HG02884 (cell line): ENCODE measurements around the gene CPLX1.
"Not testable (repeated sequence)": the region's sequence is repeated elsewhere in the genome, so short reads cannot be mapped to it uniquely, and the experiment has no call there.

Source experiments
- ATAC-seq: cut with Tn5 transposase; IDR thresholded peaks from one replicate; pipeline ENCODE4 v1.9.1; 2021; ENCODE audit warnings: mild to moderate bottlenecking, moderate library complexity; ENCODE audit not compliant: unreplicated experiment

Gene CPLX1

GRCh38 chr4:821631-822030 is 4.3 kb downstream of the CPLX1 start:
- ATAC-seq: no peak

- no peak for ATAC-seq
These were observed 4.7 kb downstream of the CPLX1 start for GRCh38 chr4:821181-821591.

- no peak for ATAC-seq
These were observed 5.4 kb downstream of the CPLX1 start for GRCh38 chr4:820230-821172.

- no peak for ATAC-seq
These were observed 6.3 kb downstream of the CPLX1 start for GRCh38 chr4:819401-820229.

GRCh38 chr4:818106-818921 is 7.6 kb downstream of the CPLX1 start:
- ATAC-seq: no peak

- ATAC-seq: no peak
These were observed 10.3 kb downstream of the CPLX1 start for GRCh38 chr4:815464-816146.

- no peak for ATAC-seq
These were observed 11.5 kb downstream of the CPLX1 start for GRCh38 chr4:814312-814850.

- no peak for ATAC-seq
These were observed 12.0 kb downstream of the CPLX1 start for GRCh38 chr4:813900-814299.

- ATAC-seq: no peak
These were observed 16.9 kb downstream of the CPLX1 start for GRCh38 chr4:808860-809570.

GRCh38 chr4:807792-808191 is 18.1 kb downstream of the CPLX1 start:
- no peak for ATAC-seq

GRCh38 chr4:806979-807378 is 18.9 kb downstream of the CPLX1 start:
- ATAC-seq: not testable (repeated sequence)

- no peak for ATAC-seq
These were observed 21.1 kb downstream of the CPLX1 start for GRCh38 chr4:804804-805203.

- no peak for ATAC-seq
These were observed 22.0 kb downstream of the CPLX1 start for GRCh38 chr4:803884-804283.

GRCh38 chr4:801436-802124 is 24.3 kb downstream of the CPLX1 start:
- ATAC-seq: no peak

GRCh38 chr4:797066-797465 is 28.9 kb downstream of the CPLX1 start:
- ATAC-seq: no peak

GRCh38 chr4:796206-796605 is 29.7 kb downstream of the CPLX1 start:
- ATAC-seq: no peak

GRCh38 chr4:795726-796119 is 30.2 kb downstream of the CPLX1 start:
- no peak for ATAC-seq

- ATAC-seq: no peak
These were observed 30.8 kb downstream of the CPLX1 start for GRCh38 chr4:794900-795725.
